Measurements from ENCODE around the gene FAM177A1. TPM values are rescaled to one million over a fixed set of nuclear protein-coding genes. Genes with fewer than 3 reads are reported as not detected.
"Not testable (repeated sequence)": the region's sequence is repeated elsewhere in the genome, so short reads cannot be mapped to it uniquely, and the experiment has no call there.

The FAM177A1 gene
- total and polyA plus RNA-seq, 4 experiments from 2014 or later, result 35.2 to 60.0 (median 44.2) TPM

GRCh38 chr14:35052637-35053036, 6.6 kb downstream of the FAM177A1 start:
- H3K4me1 ChIP-seq (ENCODE audit: insufficient read depth, low read length), result peaks cover 7% of the 10 kb centered on the region
- Mint-ChIP-seq H3K4me3 (no peak overlapping the region), H3K36me3 (peaks cover 18 to 44% of the 10 kb centered on the region in 2 donors), H3K9me3 (no peaks in the 10 kb centered on the region), H3K4me1 (peaks cover 10 to 23% (median 20%) of the 10 kb centered on the region in 4 donors), H3K27me3 (no peaks in the 10 kb centered on the region), H3K27ac (peak overlapping the region in 1 of 7 donors; percentile 35)
- CTCF ChIA-PET (ENCODE audit: partially characterized antibody), result interaction anchor here (0.6 kb wide), 1 partner anchor 49 kb away, joined by 3 read pairs; no protein-coding TSS in a partner anchor
- peaks cover 4% of the 10 kb centered on the region for H3K36me3 ChIP-seq (ENCODE audit: insufficient read depth, low read length)
- no peak for DNase-seq
- H3K9me3 ChIP-seq (ENCODE audit: control insufficient read depth in 1 of 2, low read length in 2 of 2), result no peaks in the 10 kb centered on the region
- no peaks in the 10 kb centered on the region for H3K27me3 ChIP-seq (ENCODE audit: insufficient read depth, low read length)
- no peak overlapping the region for H3K4me3 ChIP-seq (ENCODE audit: low read length in 2 of 2)
- POLR2A ChIA-PET (ENCODE audit: partially characterized antibody), result no interaction called here
- H3K27ac ChIP-seq (ENCODE audit: low read depth, low read length), result no peak overlapping the region
- intact Hi-C loops (cut with micrococcal nuclease), result no loop called here

DNA sequence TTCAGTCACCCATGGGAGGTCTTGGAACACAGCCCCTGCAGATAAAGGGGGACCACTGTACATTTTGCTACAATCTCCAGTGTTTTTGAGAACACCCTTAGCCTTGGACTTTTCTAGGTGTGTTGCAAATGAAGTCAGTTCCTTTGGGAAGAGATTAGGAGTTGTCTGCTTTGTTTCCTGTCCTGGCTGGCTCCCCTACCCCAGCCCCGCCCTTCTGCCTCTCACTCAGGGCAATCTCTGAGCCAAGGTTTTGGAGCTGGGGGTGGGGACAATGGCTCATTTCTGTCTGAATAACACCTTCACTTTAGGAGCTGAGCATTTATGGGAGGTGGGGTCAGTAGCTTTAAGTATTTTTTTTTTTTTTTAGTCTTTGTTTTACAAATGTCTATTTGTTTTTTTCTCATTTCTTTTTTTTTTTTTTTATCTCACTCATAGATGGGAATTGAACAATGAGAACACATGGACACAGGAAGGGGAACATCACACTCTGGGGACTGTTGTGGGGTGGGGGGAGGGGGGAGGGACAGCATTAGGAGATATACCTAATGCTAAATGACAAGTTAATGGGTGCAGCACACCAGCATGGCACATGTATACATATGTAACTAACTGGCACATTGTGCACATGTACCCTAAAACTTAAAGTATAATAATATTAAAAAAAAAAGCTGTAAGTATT, 15.2 kb downstream of the FAM177A1 start:
- H3K9me3 ChIP-seq (ENCODE audit: control insufficient read depth in 1 of 2, low read length in 2 of 2); H3K9me3 Mint-ChIP-seq; DNase-seq; CTCF ChIA-PET (ENCODE audit: partially characterized antibody); H3K27ac ChIP-seq (ENCODE audit: low read depth, low read length); H3K4me1 Mint-ChIP-seq; H3K27me3 Mint-ChIP-seq; H3K4me3 ChIP-seq (ENCODE audit: low read length in 2 of 2); H3K27me3 ChIP-seq (ENCODE audit: insufficient read depth, low read length); H3K4me3 Mint-ChIP-seq; intact Hi-C loops (cut with micrococcal nuclease); H3K4me1 ChIP-seq (ENCODE audit: insufficient read depth, low read length): not testable (repeated sequence)
- Mint-ChIP-seq H3K36me3 (peaks cover 34 to 46% of the 10 kb centered on the region in 2 donors), H3K27ac (peak overlapping the region in 2 of 7 donors; percentile 48 to 59)
- H3K36me3 ChIP-seq (ENCODE audit: insufficient read depth, low read length), result peaks cover 22% of the 10 kb centered on the region
- POLR2A ChIA-PET (ENCODE audit: partially characterized antibody), result interaction anchor here (1.0 kb wide), 1 partner anchor 15 kb away, joined by 5 read pairs; the partner anchor contains the start of gene FAM177A1

- ChIA-PET CTCF (ENCODE audit: partially characterized antibody) (interaction anchor here (0.7 kb wide), 1 partner anchor 75 kb away, joined by 3 read pairs; no protein-coding TSS in a partner anchor), POLR2A (ENCODE audit: partially characterized antibody) (interaction anchor here (1.2 kb wide), 1 partner anchor 19 kb away, joined by 5 read pairs; the partner anchor contains the start of gene FAM177A1)
- H3K9me3 Mint-ChIP-seq; H3K4me3 ChIP-seq (ENCODE audit: low read length in 2 of 2); H3K27me3 Mint-ChIP-seq; H3K27ac ChIP-seq (ENCODE audit: low read depth, low read length); H3K4me1 Mint-ChIP-seq; DNase-seq; intact Hi-C loops (cut with micrococcal nuclease); H3K4me3 Mint-ChIP-seq; H3K27me3 ChIP-seq (ENCODE audit: insufficient read depth, low read length); H3K27ac Mint-ChIP-seq; H3K4me1 ChIP-seq (ENCODE audit: insufficient read depth, low read length); H3K9me3 ChIP-seq (ENCODE audit: control insufficient read depth in 1 of 2, low read length in 2 of 2): not testable (repeated sequence)
- H3K36me3 ChIP-seq (ENCODE audit: insufficient read depth, low read length), result peaks cover 13% of the 10 kb centered on the region
- H3K36me3 Mint-ChIP-seq, result peaks cover 26 to 45% of the 10 kb centered on the region in 2 donors
Measured at GRCh38 chr14:35065731-35066130, 19.7 kb downstream of the FAM177A1 start.

DNA sequence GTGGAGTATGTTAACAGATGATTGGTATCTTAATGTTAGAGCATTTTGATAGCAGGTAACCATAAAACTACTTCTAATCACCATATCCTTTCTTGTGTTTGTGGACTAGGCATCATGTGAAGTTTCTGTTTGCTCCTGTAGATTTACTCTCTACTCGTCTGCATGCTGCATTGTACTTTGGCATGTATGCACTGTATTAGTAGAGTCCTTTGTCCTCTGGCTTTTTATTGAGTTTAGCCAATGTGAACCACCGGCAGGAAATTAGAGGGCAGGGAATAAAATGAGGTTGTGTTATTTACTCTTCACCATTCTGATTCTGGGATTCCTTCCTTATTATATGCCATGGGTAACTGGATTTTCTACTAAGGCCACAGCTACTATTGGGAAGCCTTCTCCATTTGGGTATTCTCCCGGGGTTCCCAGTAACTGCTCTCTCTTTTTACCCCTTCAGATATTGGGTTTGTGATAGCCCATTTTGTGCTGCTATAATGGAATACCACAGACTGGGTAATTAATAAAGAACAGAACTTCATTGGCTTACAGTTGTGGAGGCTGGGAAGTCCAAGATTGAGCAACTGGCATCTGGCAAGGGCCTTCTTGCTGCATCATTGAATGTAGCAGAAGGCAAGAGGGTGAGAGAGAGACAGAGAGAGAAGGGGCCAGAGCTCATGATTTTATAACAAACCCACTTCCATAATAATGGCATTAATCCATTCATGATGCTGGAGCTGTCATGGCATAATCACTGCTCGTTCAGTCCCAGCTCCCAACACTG, 22.4 kb downstream of the FAM177A1 start:
- H3K9me3 ChIP-seq (ENCODE audit: control insufficient read depth in 1 of 2, low read length in 2 of 2), result no peaks in the 10 kb centered on the region
- POLR2A ChIA-PET (ENCODE audit: partially characterized antibody), result interaction anchor here (1.4 to 1.7 kb wide), 2 partner anchors 22 to 25 kb away, joined by 3 to 4 read pairs; partner anchors contain the start of gene FAM177A1
- Mint-ChIP-seq H3K27ac (peak overlapping the region in 1 of 7 donors; percentile 5), H3K4me1 (peaks cover 0 to 6% (median 4%) of the 10 kb centered on the region in 4 donors), H3K36me3 (peaks cover 28 to 45% of the 10 kb centered on the region in 2 donors), H3K4me3 (no peak overlapping the region), H3K27me3 (no peaks in the 10 kb centered on the region), H3K9me3 (peaks cover 0 to 2% (median 0%) of the 10 kb centered on the region in 8 donors)
- no peak overlapping the region for H3K27ac ChIP-seq (ENCODE audit: low read depth, low read length)
- CTCF ChIA-PET (ENCODE audit: partially characterized antibody), result interaction anchor here (1.2 kb wide), 1 partner anchor 21 kb away, joined by 3 read pairs; no protein-coding TSS in a partner anchor
- DNase-seq, result no peak
- H3K4me3 ChIP-seq (ENCODE audit: low read length in 2 of 2), result no peak overlapping the region
- H3K27me3 ChIP-seq (ENCODE audit: insufficient read depth, low read length), result no peaks in the 10 kb centered on the region
- intact Hi-C loops (cut with micrococcal nuclease), result no loop called here
- no peaks in the 10 kb centered on the region for H3K4me1 ChIP-seq (ENCODE audit: insufficient read depth, low read length)
- peaks cover 4% of the 10 kb centered on the region for H3K36me3 ChIP-seq (ENCODE audit: insufficient read depth, low read length)

- no peaks in the 10 kb centered on the region for H3K27me3 Mint-ChIP-seq
- Histone ChIP-seq H3K9me3 (ENCODE audit: control insufficient read depth in 1 of 2, low read length in 2 of 2) (no peaks in the 10 kb centered on the region), H3K4me1 (ENCODE audit: insufficient read depth, low read length) (no peaks in the 10 kb centered on the region), H3K27me3 (ENCODE audit: insufficient read depth, low read length) (no peaks in the 10 kb centered on the region), H3K36me3 (ENCODE audit: insufficient read depth, low read length) (peaks cover 4% of the 10 kb centered on the region), H3K4me3 (ENCODE audit: low read length in 2 of 2) (no peak overlapping the region), H3K27ac (ENCODE audit: low read depth, low read length) (no peak overlapping the region)
- ChIA-PET POLR2A (ENCODE audit: partially characterized antibody) (no interaction called here), CTCF (ENCODE audit: partially characterized antibody) (no interaction called here)
- peaks cover 0 to 3% (median 2%) of the 10 kb centered on the region in 4 donors for H3K4me1 Mint-ChIP-seq
- peaks cover 27 to 55% of the 10 kb centered on the region in 2 donors for H3K36me3 Mint-ChIP-seq
- peak overlapping the region in 1 of 7 donors; percentile 43 for H3K27ac Mint-ChIP-seq
- intact Hi-C loops (cut with micrococcal nuclease), result no loop called here
- peaks cover 0 to 2% (median 0%) of the 10 kb centered on the region in 8 donors for H3K9me3 Mint-ChIP-seq
- no peak overlapping the region for H3K4me3 Mint-ChIP-seq
- DNase-seq, result no peak
Measured at GRCh38 chr14:35072226-35072625, 26.2 kb downstream of the FAM177A1 start.

DNA sequence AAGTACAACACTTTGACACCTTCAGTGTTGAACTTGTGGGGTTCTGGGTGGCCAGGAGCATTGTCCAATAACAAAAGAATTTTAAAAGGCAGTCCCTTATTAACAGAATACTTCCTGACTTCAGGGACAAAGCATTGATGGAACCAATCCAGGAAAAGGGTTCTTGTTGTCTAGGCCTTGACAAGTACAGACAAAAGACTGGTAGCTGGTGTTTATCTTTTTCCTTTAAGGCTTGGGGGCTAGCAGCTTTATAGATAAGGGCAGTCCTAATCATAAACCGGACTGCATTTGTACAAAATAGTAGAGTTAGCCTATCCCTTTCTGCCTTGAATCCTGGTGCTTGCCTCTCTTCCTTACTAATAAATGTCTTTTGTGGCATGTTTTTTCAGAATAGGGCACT, 27.4 kb downstream of the FAM177A1 start:
- H3K27ac Mint-ChIP-seq, result peak overlapping the region in 1 of 7 donors; percentile 29
- CTCF ChIA-PET (ENCODE audit: partially characterized antibody), result no interaction called here
- no peak for DNase-seq

GRCh38 chr14:35078082-35078481, 32.0 kb downstream of the FAM177A1 start:
- intact Hi-C loops (cut with micrococcal nuclease), result no loop called here
- Histone ChIP-seq H3K36me3 (ENCODE audit: insufficient read depth, low read length) (peaks cover 21% of the 10 kb centered on the region), H3K27me3 (ENCODE audit: insufficient read depth, low read length) (no peaks in the 10 kb centered on the region), H3K9me3 (ENCODE audit: control insufficient read depth in 1 of 2, low read length in 2 of 2) (no peaks in the 10 kb centered on the region), H3K4me1 (ENCODE audit: insufficient read depth, low read length) (no peaks in the 10 kb centered on the region), H3K4me3 (ENCODE audit: low read length in 2 of 2) (no peak overlapping the region), H3K27ac (ENCODE audit: low read depth, low read length) (no peak overlapping the region)
- H3K9me3 Mint-ChIP-seq, result no peaks in the 10 kb centered on the region
- H3K4me1 Mint-ChIP-seq, result no peaks in the 10 kb centered on the region
- H3K27ac Mint-ChIP-seq, result peak overlapping the region in 1 of 7 donors; percentile 42
- peaks cover 11 to 54% of the 10 kb centered on the region in 2 donors for H3K36me3 Mint-ChIP-seq
- POLR2A ChIA-PET (ENCODE audit: partially characterized antibody), result no interaction called here
- no peak for DNase-seq
- no peaks in the 10 kb centered on the region for H3K27me3 Mint-ChIP-seq
- H3K4me3 Mint-ChIP-seq, result no peak overlapping the region
- CTCF ChIA-PET (ENCODE audit: partially characterized antibody), result interaction anchor here (1.0 kb wide), 1 partner anchor 406 kb away, joined by 3 read pairs; no protein-coding TSS in a partner anchor

More for the DNA sequence above, 27.4 kb downstream of the FAM177A1 start:
- H3K4me3 ChIP-seq (ENCODE audit: low read length in 2 of 2), result no peak overlapping the region
- intact Hi-C loops (cut with micrococcal nuclease), result no loop called here
- H3K27ac ChIP-seq (ENCODE audit: low read depth, low read length), result no peak overlapping the region
- Mint-ChIP-seq H3K4me3 (no peak overlapping the region), H3K27me3 (no peaks in the 10 kb centered on the region), H3K4me1 (peaks cover 0 to 3% (median 1%) of the 10 kb centered on the region in 4 donors), H3K36me3 (peaks cover 25 to 51% of the 10 kb centered on the region in 2 donors), H3K9me3 (peaks cover 0 to 2% (median 0%) of the 10 kb centered on the region in 8 donors)
- H3K9me3 ChIP-seq (ENCODE audit: control insufficient read depth in 1 of 2, low read length in 2 of 2), result no peaks in the 10 kb centered on the region
- no peaks in the 10 kb centered on the region for H3K4me1 ChIP-seq (ENCODE audit: insufficient read depth, low read length)
- H3K27me3 ChIP-seq (ENCODE audit: insufficient read depth, low read length), result no peaks in the 10 kb centered on the region
- POLR2A ChIA-PET (ENCODE audit: partially characterized antibody), result no interaction called here
- peaks cover 4% of the 10 kb centered on the region for H3K36me3 ChIP-seq (ENCODE audit: insufficient read depth, low read length)
